Thyroid gland (tissue), 4 donors: ENCODE measurements around the gene BSPRY. TPM values are rescaled to one million over a fixed set of nuclear protein-coding genes. Genes with fewer than 3 reads are reported as not detected.
A peak's percentile ranks its signal among the peaks of the same experiment; 100 is the strongest.

Experiments
- DNase-seq, 2 donors: peaks; one replicate each; pipeline ENCODE4 v3.0.0-alpha.2; 2019
- H3K27ac ChIP-seq, 3 donors: fragments of 200-600 bp; sonication (generic); 1 replicate in 2 of 3; 2 replicates in 1 of 3; pipeline ENCODE4 v1.5.1; 2016 to 2019; ENCODE audit warnings: mild to moderate bottlenecking in 1 of 3, moderate library complexity in 1 of 3
- H3K27me3 ChIP-seq: fragments of 200-600 bp; sonication (generic); one replicate; pipeline ENCODE4 v1.5.1; 2019
- H3K36me3 ChIP-seq, 2 donors: fragments of 200-600 bp; sonication (generic); one replicate each; pipeline ENCODE4 v1.5.1; 2016 to 2019
- H3K4me1 ChIP-seq, 2 donors: fragments of 200-600 bp; sonication (generic); one replicate each; pipeline ENCODE4 v1.5.1; 2017 to 2019
- H3K4me3 ChIP-seq, 3 donors: fragments of 200-600 bp; sonication (generic); replicated peaks in 1 of 3; 1 replicate in 2 of 3; 2 replicates in 1 of 3; pipeline ENCODE4 v1.5.1; 2016; ENCODE audit warnings: mild to moderate bottlenecking in 1 of 3
- H3K9me3 ChIP-seq: fragments of 200-600 bp; sonication (generic); one replicate; pipeline ENCODE4 v1.5.1; 2017
- POLR2A ChIP-seq, 2 donors: fragments of 450-650 bp; IDR thresholded peaks; one replicate each; pipeline ENCODE4 v1.6.1; 2017; ENCODE audit warnings: antibody characterized with exemption in 2 of 2, mild to moderate bottlenecking in 2 of 2, moderate library complexity in 1 of 2
- WGBS, 2 donors: methylation state at CpG; one replicate each; pipeline ENCODE4 v1.1.5; 2017; 5-methylcytosine and 5-hydroxymethylcytosine counted together
- intact Hi-C: fragments of 100-400 bp; cut with DNase I; formaldehyde crosslinking; loops from one replicate; pipeline ENCODE4 v1.15.1; 2023
- total RNA-seq, 4 donors: library from RNA; depleted of rRNA; stranded (reverse); fragments of >200 nt; gene quantifications; one replicate each; pipeline ENCODE4 v1.2.3, GENCODE V29; 2016
- TF ChIP-seq, protein P1 (sequence below), 6 experiments: fragments of 200-600 bp in 3 of 6; fragments of 450-650 bp in 3 of 6; sonication (generic) in 3 of 6; IDR thresholded peaks; one replicate each; pipeline ENCODE4 v1.5.1; 2016 to 2019; ENCODE audit warnings: antibody characterized with exemption in 6 of 6, mild to moderate bottlenecking in 2 of 6, inconsistent platforms in 1 of 6, moderate library complexity in 1 of 6

Gene BSPRY
- 10 to 100 TPM; 53.2 to 79.7 (median 67.1) TPM for total RNA-seq

DNA sequence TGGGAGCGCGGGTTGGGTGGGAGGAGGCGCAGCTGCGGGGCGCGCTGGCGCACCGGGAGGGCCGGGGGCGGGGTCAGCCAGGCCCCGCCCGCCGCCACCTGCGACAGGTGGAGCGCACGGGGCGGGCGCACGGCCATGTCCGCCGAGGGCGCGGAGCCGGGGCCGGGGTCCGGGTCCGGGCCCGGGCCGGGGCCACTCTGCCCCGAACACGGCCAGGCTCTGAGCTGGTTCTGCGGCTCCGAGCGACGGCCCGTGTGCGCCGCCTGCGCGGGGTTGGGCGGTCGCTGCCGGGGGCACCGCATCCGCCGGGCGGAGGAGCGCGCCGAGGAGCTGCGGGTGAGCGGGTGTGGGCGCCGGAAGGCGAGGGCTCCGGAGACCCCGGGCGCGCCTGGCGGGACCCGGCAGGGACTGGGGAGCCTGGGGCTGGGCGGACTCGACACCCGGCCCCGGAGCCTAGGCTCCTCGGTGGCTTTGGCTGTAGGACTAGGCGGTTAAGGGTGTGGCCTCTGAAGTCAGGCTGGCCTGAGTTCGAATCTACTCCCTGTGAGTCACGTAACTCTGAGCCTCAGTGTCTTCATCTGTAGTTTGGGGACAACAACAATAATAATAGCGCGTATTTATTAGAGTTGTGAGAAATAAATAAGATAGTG is at the start of gene BSPRY:
BSPRY (plus strand) TSS at position 97 of the 650 bp plus-strand sequence; CDS start at position 136, 39 bp downstream.
- H3K4me3 ChIP-seq = peak within 1 kb of the TSS; percentile 47 to 65 (median 50)
- intact Hi-C loops = no loop called here
- H3K27me3 ChIP-seq = no peaks in the 10 kb centered on the region
- H3K9me3 ChIP-seq = no peaks in the 10 kb centered on the region
- no peaks in the 10 kb centered on the region for H3K36me3 ChIP-seq
- peak within 1 kb of the TSS; percentile 40 to 81 (median 73) for H3K27ac ChIP-seq
- DNase-seq = peak; percentile 68 to 72
- peaks cover 2 to 16% of the 10 kb centered on the region in 2 donors for H3K4me1 ChIP-seq
- WGBS, 2 donors = 1 to 6% methylated on average over 6 to 25 of the region's 71 CpGs
- TF ChIP-seq POLR2A (IDR thresholded peaks at IDR 0.05) = peak in 1 of 2 donors; percentile 79
- TF ChIP-seq, protein P1, sequence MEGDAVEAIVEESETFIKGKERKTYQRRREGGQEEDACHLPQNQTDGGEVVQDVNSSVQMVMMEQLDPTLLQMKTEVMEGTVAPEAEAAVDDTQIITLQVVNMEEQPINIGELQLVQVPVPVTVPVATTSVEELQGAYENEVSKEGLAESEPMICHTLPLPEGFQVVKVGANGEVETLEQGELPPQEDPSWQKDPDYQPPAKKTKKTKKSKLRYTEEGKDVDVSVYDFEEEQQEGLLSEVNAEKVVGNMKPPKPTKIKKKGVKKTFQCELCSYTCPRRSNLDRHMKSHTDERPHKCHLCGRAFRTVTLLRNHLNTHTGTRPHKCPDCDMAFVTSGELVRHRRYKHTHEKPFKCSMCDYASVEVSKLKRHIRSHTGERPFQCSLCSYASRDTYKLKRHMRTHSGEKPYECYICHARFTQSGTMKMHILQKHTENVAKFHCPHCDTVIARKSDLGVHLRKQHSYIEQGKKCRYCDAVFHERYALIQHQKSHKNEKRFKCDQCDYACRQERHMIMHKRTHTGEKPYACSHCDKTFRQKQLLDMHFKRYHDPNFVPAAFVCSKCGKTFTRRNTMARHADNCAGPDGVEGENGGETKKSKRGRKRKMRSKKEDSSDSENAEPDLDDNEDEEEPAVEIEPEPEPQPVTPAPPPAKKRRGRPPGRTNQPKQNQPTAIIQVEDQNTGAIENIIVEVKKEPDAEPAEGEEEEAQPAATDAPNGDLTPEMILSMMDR (IDR thresholded peaks at IDR 0.05) = no peak

DNA sequence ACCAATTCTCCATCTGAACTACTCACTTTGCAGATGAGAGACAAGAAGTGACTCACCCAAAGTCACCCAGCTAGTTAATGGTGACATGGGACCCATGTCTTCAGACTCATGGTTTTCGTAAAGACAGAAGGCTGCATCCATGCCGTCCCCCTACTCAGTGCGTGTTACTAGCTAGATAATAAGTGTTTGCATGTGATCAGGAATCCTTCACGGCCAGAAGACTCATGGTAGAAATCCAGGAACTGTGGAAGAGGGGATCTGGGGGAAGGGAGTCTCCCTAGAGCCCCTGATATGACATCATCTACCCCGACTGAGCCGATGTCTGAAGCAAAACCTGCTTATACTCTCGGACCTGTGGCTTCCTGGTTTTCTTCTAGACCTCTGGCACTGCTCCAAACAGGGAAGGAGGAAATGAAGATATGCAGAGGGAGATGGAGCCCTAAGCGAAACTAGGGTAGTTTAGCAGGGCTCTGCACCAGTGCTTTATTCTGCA is 49.5 kb upstream of the BSPRY start:
- TF ChIP-seq POLR2A (IDR thresholded peaks at IDR 0.05) = no peak
- TF ChIP-seq, protein P1 (IDR thresholded peaks at IDR 0.05) = no peak
- H3K36me3 ChIP-seq = no peaks in the 10 kb centered on the region
- WGBS, 2 donors = 43 to 57% methylated on average over 8 of the region's 8 CpGs
- H3K9me3 ChIP-seq = no peaks in the 10 kb centered on the region
- DNase-seq = no peak
- intact Hi-C loops = loop anchor here (10.0 kb wide), 1 partner anchor 355 kb away; no protein-coding TSS in a partner anchor
- no peaks in the 10 kb centered on the region for H3K4me1 ChIP-seq
- no peak overlapping the region for H3K4me3 ChIP-seq
- no peak overlapping the region for H3K27ac ChIP-seq
- H3K27me3 ChIP-seq = no peaks in the 10 kb centered on the region

DNA sequence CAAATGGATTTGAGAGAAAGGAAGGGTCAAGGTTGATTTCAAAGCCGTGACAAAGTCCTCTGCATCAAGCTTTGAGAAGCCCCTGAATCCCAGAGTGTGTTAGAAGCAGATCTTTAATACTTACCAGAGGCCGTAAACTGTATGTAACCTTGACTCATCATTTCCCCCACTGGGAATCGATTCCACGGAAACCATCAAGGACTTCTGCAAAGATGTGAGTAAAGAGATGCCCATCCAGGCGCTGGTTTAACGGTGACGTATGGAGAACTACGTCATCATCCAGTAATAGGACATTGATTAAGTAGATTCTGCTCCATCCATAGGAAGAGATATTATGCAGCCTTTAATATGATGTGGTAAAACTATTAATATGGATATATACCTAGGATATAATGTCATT is 47.8 kb upstream of the BSPRY start:
- Histone ChIP-seq H3K27ac (no peak overlapping the region), H3K4me1 (no peaks in the 10 kb centered on the region), H3K36me3 (no peaks in the 10 kb centered on the region), H3K27me3 (no peaks in the 10 kb centered on the region), H3K9me3 (no peaks in the 10 kb centered on the region), H3K4me3 (no peak overlapping the region)
- 85 to 93% methylated on average over 8 of the region's 8 CpGs for WGBS, 2 donors
- TF ChIP-seq, protein P1 (IDR thresholded peaks at IDR 0.05) = no peak
- TF ChIP-seq POLR2A (IDR thresholded peaks at IDR 0.05) = no peak
- DNase-seq = no peak
- intact Hi-C loops = loop anchor here (10.0 kb wide), 1 partner anchor 353 kb away; no protein-coding TSS in a partner anchor

- H3K27me3 ChIP-seq = no peaks in the 10 kb centered on the region
- H3K4me1 ChIP-seq = peaks cover 0 to 9% of the 10 kb centered on the region in 2 donors
- peak in 1 of 2 donors; percentile 10 for DNase-seq
- H3K9me3 ChIP-seq = no peaks in the 10 kb centered on the region
- intact Hi-C loops = loop anchor here (10.0 kb wide), 1 partner anchor 352 kb away; no protein-coding TSS in a partner anchor
- 63 to 67% methylated on average over 22 to 25 of the region's 25 CpGs for WGBS, 2 donors
- no peak within 1 kb of the TSS for H3K27ac ChIP-seq
- H3K36me3 ChIP-seq = no peaks in the 10 kb centered on the region
- H3K4me3 ChIP-seq = no peak within 1 kb of the TSS
- TF ChIP-seq POLR2A (IDR thresholded peaks at IDR 0.05) = no peak
- TF ChIP-seq, protein P1 (IDR thresholded peaks at IDR 0.05) = no peak
These were observed 46.4 kb upstream of the BSPRY start, which contains the start of gene RNF183 for GRCh38 chr9:113302792-113303418. Gene RNF183 (minus strand): TSS chr9:113303376. CDS start chr9:113298184, 5,192 bp downstream.
